ENCODE measurements around the gene GLB1L2. TPM values are rescaled to one million over a fixed set of nuclear protein-coding genes. Genes with fewer than 3 reads are reported as not detected.
"Not testable (repeated sequence)": the region's sequence is repeated elsewhere in the genome, so short reads cannot be mapped to it uniquely, and the experiment has no call there.

Gene GLB1L2
- total RNA-seq, 1 experiment from 2014 or later: 19.0 TPM

DNA sequence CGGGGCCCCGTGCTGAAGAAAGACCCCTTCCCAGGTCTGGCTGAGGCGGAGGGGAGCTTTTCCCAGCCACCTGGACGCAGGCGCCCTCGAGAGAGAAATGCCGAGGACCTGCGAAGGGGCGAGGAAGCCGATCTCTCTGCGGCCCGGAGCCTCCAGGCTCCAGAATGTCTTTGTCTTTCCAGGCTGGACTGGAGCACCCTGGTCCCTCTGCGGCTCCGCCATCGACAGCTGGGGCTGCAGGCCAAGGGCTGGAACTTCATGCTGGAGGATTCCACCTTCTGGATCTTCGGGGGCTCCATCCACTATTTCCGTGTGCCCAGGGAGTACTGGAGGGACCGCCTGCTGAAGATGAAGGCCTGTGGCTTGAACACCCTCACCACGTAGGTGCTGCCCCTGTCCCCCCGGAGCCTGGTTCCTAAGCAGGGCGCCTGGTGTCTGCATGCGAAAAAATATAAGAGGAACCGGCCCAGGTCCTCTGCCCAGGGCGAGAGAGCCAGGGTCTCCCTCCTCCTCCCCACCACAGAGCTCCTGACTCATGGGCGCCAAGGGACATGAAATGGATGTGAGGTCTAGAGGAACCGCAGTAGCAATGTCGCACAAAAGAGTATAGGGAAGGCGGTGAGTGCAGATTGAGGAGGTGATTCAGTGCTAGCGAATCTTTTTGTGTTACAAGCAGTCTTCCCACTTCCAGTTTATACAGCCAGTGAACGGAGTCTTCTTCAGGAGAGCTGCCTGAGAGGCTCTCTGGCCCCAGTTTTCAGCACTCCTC is 11.0 kb downstream of the GLB1L2 start:
- H3K9me3 Mint-ChIP-seq (ENCODE audit: low read depth, unreplicated experiment): no peaks in the 10 kb centered on the region
- CTCF ChIA-PET: no interaction called here
- H3K27ac Mint-ChIP-seq (ENCODE audit: unreplicated experiment): no peak overlapping the region
- H3K36me3 Mint-ChIP-seq (ENCODE audit: insufficient read depth, unreplicated experiment): peaks cover 5% of the 10 kb centered on the region
- BruUV-seq (replicated peaks): no TSS peak
- TF ChIP-seq, protein P1, sequence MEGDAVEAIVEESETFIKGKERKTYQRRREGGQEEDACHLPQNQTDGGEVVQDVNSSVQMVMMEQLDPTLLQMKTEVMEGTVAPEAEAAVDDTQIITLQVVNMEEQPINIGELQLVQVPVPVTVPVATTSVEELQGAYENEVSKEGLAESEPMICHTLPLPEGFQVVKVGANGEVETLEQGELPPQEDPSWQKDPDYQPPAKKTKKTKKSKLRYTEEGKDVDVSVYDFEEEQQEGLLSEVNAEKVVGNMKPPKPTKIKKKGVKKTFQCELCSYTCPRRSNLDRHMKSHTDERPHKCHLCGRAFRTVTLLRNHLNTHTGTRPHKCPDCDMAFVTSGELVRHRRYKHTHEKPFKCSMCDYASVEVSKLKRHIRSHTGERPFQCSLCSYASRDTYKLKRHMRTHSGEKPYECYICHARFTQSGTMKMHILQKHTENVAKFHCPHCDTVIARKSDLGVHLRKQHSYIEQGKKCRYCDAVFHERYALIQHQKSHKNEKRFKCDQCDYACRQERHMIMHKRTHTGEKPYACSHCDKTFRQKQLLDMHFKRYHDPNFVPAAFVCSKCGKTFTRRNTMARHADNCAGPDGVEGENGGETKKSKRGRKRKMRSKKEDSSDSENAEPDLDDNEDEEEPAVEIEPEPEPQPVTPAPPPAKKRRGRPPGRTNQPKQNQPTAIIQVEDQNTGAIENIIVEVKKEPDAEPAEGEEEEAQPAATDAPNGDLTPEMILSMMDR (IDR thresholded peaks at IDR 0.05; ENCODE audit: unreplicated experiment): no peak
- DNase-seq: no peak
- peaks cover 10% of the 10 kb centered on the region for H3K4me1 Mint-ChIP-seq (ENCODE audit: low read depth, unreplicated experiment)
- no peaks in the 10 kb centered on the region for H3K27me3 Mint-ChIP-seq (ENCODE audit: unreplicated experiment)
- intact Hi-C loops (cut with micrococcal nuclease; ENCODE audit: unreplicated experiment): no loop called here
- H3K4me3 Mint-ChIP-seq (ENCODE audit: low read depth, unreplicated experiment): no peak overlapping the region

DNA sequence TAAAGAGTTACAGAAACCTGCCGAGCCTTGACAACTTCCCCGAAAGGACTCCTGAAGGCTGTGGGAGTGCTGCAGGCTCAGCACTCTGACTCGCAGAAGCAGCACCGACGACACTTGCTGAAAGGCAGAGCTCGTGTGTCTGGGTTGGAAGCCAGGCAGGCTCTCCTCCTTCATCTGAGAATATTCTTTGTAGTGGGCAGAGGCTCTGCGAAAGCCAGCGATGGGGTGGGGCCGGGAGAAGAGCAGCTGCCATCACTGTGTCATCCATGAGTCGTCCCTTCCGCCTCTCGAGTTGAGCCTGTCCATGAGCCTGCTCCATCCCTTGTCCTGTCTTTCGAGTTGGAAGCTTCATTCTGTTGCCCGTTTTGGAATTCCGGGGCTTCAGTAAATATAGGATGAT is 11.9 kb downstream of the GLB1L2 start:
- DNase-seq: no peak
- H3K36me3 Mint-ChIP-seq (ENCODE audit: insufficient read depth, unreplicated experiment): peaks cover 5% of the 10 kb centered on the region
- CTCF ChIA-PET: no interaction called here
- intact Hi-C loops (cut with micrococcal nuclease; ENCODE audit: unreplicated experiment): no loop called here
- H3K27ac Mint-ChIP-seq (ENCODE audit: unreplicated experiment): no peak overlapping the region
- no peak overlapping the region for H3K4me3 Mint-ChIP-seq (ENCODE audit: low read depth, unreplicated experiment)
- no TSS peak for BruUV-seq (replicated peaks)
- no peaks in the 10 kb centered on the region for H3K27me3 Mint-ChIP-seq (ENCODE audit: unreplicated experiment)
- no peaks in the 10 kb centered on the region for H3K9me3 Mint-ChIP-seq (ENCODE audit: low read depth, unreplicated experiment)
- TF ChIP-seq, protein P1 (IDR thresholded peaks at IDR 0.05; ENCODE audit: unreplicated experiment): no peak
- peaks cover 10% of the 10 kb centered on the region for H3K4me1 Mint-ChIP-seq (ENCODE audit: low read depth, unreplicated experiment)

DNA sequence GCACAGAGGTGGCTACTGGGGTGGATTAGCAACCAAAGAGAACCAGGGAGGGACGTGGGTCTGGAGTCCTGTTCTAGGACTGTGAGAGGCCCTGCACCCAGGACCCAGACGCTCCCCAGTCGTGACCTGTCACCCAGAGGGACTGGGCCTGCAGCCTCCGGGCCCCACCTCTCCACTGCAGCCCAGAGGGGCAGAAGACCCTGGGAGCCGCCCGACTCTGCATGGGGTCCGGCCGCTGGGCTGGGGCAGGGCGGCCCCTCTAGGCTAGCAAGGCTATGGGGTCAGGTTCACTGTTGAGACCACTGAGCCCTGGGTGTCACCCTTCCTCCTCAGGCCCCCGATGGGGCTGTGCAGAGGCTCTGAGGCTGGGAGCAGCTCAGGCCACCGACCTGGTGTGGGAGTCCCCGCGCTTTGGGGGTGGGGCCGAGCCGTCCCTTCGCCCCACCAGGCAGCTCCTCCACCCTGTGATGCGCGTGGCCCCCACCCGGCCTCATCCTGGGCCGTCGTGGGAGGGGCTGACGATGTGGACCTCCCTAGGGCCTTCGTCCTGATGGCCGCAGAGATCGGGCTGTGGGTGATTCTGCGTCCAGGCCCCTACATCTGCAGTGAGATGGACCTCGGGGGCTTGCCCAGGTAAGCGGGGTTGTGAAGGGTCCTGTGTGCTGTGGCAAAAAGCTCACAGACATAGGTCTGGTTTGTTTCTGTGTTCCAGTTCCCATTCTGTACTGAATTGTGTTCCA is 12.9 kb downstream of the GLB1L2 start:
- H3K9me3 Mint-ChIP-seq (ENCODE audit: low read depth, unreplicated experiment); H3K36me3 Mint-ChIP-seq (ENCODE audit: insufficient read depth, unreplicated experiment); DNase-seq; intact Hi-C loops (cut with micrococcal nuclease; ENCODE audit: unreplicated experiment); H3K27me3 Mint-ChIP-seq (ENCODE audit: unreplicated experiment); H3K4me3 Mint-ChIP-seq (ENCODE audit: low read depth, unreplicated experiment); H3K4me1 Mint-ChIP-seq (ENCODE audit: low read depth, unreplicated experiment); H3K27ac Mint-ChIP-seq (ENCODE audit: unreplicated experiment); BruUV-seq (replicated peaks); CTCF ChIA-PET: not testable (repeated sequence)

DNA sequence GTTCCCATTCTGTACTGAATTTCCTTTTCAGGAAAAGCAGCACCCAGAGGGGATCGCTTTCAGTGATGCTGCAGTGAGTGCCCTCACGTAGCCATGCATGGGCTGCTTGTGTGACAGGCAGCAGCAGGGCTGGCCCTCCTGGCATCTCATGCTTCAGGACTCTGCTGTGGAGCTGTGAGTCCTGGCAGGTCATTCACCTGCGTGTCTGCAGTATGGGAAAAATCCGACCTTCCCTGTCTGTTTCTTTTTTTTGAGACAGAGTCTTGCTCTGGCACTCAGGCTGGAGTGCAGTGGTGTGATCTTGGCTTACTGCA is 13.4 kb downstream of the GLB1L2 start:
- TF ChIP-seq, protein P1 (IDR thresholded peaks at IDR 0.05; ENCODE audit: unreplicated experiment): no peak
- Mint-ChIP-seq H3K36me3 (ENCODE audit: insufficient read depth, unreplicated experiment) (no peaks in the 10 kb centered on the region), H3K4me1 (ENCODE audit: low read depth, unreplicated experiment) (peaks cover under 1% of the 10 kb centered on the region), H3K27me3 (ENCODE audit: unreplicated experiment) (no peaks in the 10 kb centered on the region), H3K27ac (ENCODE audit: unreplicated experiment) (no peak overlapping the region), H3K9me3 (ENCODE audit: low read depth, unreplicated experiment) (no peaks in the 10 kb centered on the region), H3K4me3 (ENCODE audit: low read depth, unreplicated experiment) (no peak overlapping the region)
- no TSS peak for BruUV-seq (replicated peaks)
- no peak for DNase-seq
- CTCF ChIA-PET: no interaction called here
- intact Hi-C loops (cut with micrococcal nuclease; ENCODE audit: unreplicated experiment): no loop called here

Measured in Calu3 (cell line).